MM.1S (cell line): ENCODE data around the gene PRKCZ.

Experiments
- CTCF ChIP-seq: fragments of 300-600 bp; sonication (generic); IDR thresholded peaks from 2 replicates; pipeline ENCODE4 v1.5.1; 2016; ENCODE audit warnings: antibody characterized with exemption, low read length, mixed read lengths
- EZH2 ChIP-seq: fragments of 300-600 bp; sonication (generic); optimal IDR thresholded peaks from 2 replicates; pipeline ENCODE3; 2017; ENCODE audit warnings: low read depth, mild to moderate bottlenecking, antibody characterized with exemption, low read length, mixed read lengths
- EZH2phosphoT487 ChIP-seq: fragments of 300-600 bp; sonication (generic); IDR thresholded peaks from 2 replicates; pipeline ENCODE4 v1.6.1; 2018; ENCODE audit warnings: antibody characterized with exemption, low read length

- TF ChIP-seq EZH2phosphoT487 = no peak
- no peak for TF ChIP-seq CTCF
- TF ChIP-seq EZH2 = no peak
Measured at GRCh38 chr1:2074944-2075740, 24.9 kb downstream of the PRKCZ start.
